Stimulated activated CD4-positive, alpha-beta T cell treated with anti-CD3 and anti-CD28 coated beads, Interleukin-15, amount 100 ng/mL, for 24 hours (primary cell): ENCODE data around the gene WSCD2.

ENCODE experiments used
- DNase-seq: peaks from one replicate; pipeline ENCODE4 v3.0.0-alpha.2; 2020

The WSCD2 gene

DNA sequence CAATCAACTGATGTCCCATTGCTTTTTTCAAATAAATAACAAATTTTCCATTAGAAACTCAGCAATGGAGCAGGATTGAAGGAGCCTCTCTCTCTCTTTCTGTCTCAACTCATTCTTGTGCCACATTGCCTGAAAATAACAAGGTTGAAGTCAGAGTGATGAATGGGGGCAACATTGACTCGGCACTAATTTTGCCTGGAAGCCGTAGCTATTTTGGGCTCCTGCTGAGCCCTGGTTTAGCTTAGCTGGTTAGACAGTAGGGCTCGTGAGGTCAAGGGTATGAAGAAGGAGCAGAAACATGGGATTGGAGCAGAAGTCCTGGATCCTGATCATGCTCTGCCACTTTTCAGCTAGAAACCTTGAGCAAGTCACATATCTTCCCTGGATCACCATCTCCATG, 38.9 kb downstream of the WSCD2 start:
- DNase-seq: no peak

GRCh38 chr12:108169708-108170107, 40.6 kb downstream of the WSCD2 start:
- no peak for DNase-seq

- DNase-seq: no peak
Observed at GRCh38 chr12:108170164-108170563, 41.1 kb downstream of the WSCD2 start.

DNA sequence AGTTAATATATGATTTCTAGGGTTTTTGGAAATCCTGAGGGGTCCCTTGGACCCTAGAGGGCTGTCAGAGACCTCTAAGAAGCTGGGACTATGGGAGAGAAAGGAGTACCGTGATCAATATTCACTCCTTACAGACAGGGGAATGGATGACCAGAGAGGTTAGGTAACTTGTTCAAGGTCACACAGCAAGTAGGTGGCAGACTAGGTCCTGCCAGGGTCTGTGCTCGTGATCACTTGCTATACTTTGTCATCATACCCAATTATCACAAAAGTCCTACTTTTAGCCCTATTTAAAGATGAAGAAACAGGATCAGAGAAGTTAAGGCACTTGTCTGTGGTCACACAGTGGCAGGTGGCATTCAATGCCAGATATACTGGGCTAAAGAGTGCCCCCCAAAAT, 42.9 kb downstream of the WSCD2 start:
- DNase-seq: no peak

GRCh38 chr12:108173160-108173559, 44.1 kb downstream of the WSCD2 start:
- no peak for DNase-seq

DNA sequence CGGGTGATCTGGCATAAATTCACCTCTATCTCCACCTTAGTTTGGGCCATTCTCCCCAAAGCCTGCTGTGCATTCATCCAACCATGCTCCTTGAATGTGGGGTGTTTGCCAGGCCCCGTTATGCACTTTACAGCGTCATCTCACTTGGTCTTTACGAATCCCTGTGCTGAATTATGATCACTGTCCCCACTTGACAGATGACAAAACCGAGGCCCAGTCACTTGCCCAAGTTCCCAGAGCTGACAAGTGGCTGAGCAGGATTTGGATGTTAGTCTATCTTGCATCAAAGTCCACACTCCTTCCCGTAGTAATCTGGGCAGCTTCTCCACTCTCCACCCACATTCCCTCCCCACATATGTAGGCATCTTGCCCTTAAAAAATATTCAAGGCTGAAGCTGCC, 44.8 kb downstream of the WSCD2 start:
- no peak for DNase-seq

DNA sequence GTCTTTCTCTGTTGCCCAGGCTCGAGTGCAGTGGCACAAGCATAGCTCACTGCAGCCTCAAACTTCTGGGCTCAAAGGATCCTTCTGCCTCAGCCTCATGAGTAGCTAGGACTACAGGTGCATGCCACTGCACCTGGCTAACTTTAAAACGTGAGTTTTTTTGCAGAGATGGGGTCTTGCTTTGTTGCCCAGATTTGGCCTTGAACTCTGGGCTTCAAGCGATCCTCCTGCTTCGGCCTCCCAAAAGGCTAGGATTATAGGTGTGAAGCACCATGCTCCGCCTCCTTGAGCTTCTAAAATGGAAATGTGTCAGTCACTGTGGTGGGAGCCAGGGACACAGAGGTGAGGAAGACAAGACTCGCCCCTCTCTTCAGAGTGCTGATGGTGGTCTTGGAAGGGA, 45.6 kb downstream of the WSCD2 start:
- DNase-seq: no peak

DNA sequence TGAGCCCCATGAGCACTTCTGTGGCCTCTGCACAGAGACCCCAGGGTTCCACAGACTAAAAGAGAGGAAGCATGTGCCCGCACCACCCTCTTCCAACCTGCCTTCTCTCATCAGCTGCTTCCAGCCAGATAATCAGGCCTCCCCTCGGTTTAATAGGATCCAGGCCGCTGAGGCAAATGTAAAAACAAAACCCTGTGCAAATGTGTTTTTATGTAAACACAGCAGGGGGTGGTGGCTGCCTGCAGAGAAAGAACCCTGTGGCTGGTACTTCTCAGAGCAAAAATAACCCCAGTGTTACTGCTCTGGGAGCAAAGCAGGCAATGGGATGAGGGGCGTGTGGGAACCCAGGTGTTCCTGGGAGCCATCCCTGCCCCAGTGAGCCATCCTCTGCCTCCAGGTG, 46.2 kb downstream of the WSCD2 start:
- no peak for DNase-seq

GRCh38 chr12:108176292-108176691, 47.2 kb downstream of the WSCD2 start:
- no peak for DNase-seq

DNA sequence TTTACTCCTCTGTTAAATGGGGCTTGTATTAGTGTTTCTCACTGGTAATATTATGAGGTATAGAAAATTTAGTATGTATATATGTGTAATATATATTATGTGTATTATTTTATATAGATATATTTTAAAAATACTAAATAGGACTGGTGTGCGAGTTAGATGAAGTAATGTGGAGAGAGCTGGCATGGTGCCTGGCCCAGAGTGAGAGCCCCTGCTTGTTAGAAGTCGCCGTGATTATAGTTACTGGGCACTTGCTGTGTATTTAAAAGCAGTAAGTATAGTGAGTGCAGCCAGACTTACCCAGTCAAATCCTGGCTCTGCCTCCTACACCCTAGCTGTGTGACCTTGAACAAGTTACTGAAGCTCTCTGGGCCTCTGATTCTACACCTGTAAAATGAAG, 48.0 kb downstream of the WSCD2 start:
- DNase-seq: no peak

- DNase-seq: no peak
Observed at GRCh38 chr12:108179305-108179704, 50.2 kb downstream of the WSCD2 start.

- no peak for DNase-seq
Observed at GRCh38 chr12:108180255-108181094, 51.4 kb downstream of the WSCD2 start.

- no peak for DNase-seq
Observed at GRCh38 chr12:108181095-108181454, 52.0 kb downstream of the WSCD2 start.

GRCh38 chr12:108182096-108182495, 53.0 kb downstream of the WSCD2 start:
- no peak for DNase-seq

- DNase-seq: no peak
Observed at GRCh38 chr12:108185002-108185401, 55.9 kb downstream of the WSCD2 start.

DNA sequence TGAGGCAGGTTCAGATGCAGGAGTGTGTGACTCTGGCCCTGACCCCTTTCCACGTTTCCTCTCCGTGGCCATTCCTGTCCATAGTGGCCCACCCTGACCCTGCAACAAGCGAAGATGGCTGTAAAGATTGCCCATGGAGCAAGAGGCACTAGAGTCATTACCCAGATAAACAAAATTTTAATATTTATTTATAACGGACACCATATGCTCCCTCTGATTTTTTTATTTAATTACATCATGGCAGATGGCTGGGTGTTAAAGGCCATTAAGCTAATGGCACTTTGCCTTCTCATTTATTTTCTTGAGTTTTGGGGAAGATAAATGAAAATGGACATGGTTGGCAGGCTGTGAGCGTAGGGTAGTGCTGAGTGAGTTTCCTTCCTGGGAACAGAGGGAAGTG, 58.7 kb downstream of the WSCD2 start:
- DNase-seq: no peak

DNA sequence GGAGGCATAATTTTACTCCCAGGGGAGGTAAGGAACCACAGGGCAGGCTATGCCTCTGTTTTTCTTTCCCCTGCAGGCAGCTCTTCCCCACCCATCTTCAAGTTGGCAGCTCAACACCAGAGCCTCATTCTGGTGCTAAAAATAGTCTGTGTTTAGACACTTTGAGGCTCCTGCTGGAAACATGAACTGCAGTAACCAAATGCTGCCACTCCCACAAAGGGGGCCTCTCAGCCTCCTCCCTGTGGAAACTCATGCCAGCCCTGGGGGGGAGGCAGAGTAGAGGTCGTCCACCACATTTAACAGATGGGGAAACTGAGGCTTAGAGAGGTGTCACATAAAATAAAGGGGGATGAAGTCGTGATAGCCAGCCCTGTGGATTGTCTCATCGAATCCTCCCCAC, 61.4 kb downstream of the WSCD2 start:
- DNase-seq: no peak

DNA sequence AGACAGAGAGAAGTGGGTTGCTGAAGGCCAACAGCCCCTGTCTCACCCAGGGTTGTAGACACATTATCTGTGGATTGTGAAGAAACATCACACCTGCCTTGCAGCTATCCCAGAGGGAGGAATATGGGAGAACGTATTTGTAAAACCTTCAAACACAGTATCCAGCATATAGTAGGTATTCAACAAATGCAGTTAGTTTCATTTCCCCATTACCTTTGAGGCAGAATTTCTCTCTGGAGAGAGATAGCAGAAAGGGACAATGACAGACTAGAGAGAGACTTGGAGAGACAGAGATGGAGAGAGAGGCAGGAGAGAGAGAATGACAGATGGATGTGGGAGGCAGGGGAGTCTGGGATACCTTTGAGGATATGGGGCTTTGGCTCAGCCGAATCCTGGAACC, 62.0 kb downstream of the WSCD2 start:
- no peak for DNase-seq

DNA sequence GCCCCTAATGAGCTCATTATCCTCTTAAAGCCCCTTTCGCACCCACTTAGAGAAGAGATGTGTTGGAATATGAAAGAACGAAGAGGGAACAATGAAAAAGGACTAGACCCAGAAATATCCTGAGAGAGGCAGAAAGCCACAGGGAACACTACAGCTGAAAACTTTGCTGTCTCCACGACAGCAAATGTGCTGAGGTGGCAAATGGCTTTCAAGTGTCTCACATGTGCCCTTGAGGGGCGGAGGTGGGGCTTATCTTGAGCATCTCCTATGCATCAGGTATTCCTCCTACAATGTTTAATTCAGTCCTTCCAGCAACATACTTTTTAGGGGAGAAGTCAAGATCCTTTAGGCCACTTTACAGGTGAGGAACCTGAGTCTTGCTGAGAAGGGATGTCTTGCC, 62.9 kb downstream of the WSCD2 start:
- DNase-seq: no peak

DNA sequence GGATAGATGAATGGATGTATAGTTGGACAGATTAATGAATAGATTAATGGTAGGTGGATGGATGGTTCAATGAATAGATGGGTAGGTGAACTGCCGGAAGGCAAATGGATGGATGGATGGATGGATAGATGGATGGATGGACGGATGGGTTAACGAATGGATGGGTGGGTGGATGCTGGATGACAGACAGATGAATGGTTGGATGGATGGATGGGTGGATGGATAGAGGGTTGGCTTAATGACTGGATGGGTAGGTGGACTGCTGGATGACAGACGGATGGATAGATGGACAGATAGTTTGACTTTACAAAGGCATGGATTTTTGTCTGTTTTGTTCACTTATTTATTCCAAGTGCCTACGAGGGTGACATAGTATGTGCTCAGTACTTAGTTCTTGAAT, 64.4 kb downstream of the WSCD2 start:
- no peak for DNase-seq

DNA sequence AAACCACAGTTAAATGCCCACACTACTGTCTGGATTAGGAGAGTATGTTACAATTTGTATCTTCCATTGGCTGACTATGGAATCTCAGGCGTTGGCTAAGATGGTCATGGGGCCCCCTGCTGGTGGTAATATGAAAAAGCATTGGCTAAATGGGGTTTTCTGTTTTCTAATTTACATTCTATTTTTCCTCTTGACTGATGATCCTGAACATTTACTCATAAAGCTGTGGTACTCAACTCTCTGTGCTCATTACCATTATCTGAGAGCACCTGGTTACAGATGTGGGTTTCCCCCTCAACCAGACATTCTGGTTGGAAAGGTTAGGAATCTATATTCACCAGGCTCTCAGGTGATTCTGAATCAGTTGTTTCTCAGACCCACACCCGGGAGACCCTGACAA, 64.8 kb downstream of the WSCD2 start:
- DNase-seq: peak; percentile 39

DNA sequence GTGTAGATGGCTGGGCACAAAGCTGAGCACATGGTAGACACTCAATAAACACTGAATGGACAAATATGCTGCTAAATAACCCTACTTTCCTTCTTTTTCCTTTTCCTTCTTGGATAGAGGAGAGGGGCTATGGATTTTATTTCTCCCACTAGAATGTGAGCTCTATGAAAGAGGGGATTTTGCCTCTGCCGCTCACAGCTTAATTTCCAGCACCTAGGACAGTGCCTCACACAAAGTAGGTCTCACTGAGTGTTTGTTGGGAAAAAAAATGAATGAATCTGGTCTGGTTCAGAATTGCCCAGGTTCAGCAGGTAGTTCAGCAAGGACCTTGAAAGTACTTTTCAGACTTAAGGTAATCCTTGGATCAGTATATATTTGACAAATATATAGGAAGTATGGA, 65.5 kb downstream of the WSCD2 start:
- no peak for DNase-seq

DNA sequence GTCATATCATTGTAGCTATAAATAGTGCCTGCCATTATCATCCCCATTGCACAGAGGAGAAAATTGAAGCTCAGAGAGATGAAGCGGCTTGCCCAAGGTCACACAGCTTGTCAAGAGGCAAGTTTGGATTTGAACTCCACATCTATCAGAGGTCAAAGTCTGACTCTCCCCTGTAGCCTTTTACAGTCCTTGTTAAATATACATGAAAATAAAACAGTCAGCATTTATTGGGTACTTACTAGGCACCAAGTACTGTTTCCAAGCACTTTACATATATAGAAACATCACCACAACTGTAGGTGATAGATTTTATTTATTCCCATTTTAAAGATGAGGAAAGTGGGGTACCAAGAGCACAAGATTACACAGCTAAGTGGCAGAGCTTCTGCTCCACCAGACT, 67.2 kb downstream of the WSCD2 start:
- DNase-seq: no peak

DNA sequence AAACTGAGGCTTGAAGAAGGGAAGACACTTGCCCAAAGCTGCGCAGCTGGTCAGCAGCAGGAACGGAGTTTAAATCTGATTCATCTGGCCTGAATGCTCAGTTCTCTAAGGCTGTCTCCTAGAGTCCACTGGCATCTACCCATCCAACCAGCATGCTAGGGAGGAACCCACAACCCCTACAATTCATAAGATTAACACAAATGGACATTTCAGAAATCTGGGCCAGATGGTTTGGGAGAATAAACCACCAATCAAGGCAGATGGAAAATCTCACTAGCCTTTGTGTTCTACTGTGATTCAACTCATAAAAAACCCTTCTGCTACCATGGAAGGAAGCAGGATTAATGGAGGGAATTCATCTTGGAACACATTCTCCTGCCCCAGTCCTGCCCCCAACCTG, 67.8 kb downstream of the WSCD2 start:
- DNase-seq: no peak

DNA sequence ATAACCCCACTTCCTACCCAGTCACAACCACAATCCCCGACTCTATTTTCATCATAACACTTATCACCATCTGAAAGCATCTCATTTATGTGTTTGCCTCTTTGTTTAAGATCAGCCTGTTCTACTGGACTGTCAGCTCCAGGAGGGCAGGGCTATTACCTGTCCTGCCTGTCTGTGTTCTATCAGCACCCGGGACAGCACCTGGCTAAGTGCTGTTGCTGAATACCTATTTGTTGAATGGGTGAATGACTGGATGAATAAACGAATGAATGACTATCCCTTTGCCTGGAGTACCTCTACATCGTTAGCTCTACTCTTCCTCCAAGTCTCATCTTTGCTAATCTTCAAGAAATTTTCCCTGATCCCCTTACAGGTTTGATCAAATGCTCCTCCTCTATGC, 69.0 kb downstream of the WSCD2 start:
- DNase-seq: no peak
